Effector CD8-positive, alpha-beta T cell (primary cell): ENCODE results near the gene NRBF2.
"Not testable (repeated sequence)": the region's sequence is repeated elsewhere in the genome, so short reads cannot be mapped to it uniquely, and the experiment has no call there.

Source experiments
- DNase-seq: peaks from one replicate; lab custom pipeline; 2025; lab: John Stamatoyannopoulos, UW

Gene NRBF2

GRCh38 chr10:63119041-63119440 is 14.1 kb upstream of the NRBF2 start:
- DNase-seq: no peak

- no peak for DNase-seq
Observed at GRCh38 chr10:63120554-63120953, 12.6 kb upstream of the NRBF2 start.

DNA sequence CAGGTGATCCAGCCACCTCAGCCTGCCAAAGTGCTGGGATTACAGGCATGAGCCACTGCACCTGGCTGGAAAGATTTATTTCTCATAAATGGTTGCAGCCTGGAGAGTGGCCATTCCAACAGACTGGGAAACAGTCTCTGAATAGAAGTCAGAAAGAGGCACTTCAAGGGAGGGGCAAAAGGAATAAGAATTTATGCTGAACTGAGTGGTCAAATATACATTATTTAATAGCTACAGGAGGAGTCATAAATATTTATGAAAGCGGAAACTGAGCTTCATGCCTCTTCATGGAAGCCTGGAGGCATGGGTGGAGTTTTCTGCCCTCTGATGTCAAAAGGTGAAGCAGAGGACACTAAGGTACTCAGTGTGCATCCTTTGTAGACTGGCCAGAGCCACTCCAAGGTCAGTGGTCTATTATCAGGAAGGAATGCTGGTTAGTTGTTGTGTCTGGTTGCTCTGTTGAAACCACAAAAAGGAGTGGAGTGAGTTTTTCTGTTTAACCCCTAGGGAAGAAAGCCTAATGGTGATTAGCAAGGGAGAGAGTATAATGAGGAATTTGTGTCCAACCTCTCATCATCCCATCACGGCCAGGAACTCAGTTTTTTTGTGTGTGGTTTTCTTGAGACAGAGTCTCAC is 9.3 kb upstream of the NRBF2 start:
- no peak for DNase-seq

DNA sequence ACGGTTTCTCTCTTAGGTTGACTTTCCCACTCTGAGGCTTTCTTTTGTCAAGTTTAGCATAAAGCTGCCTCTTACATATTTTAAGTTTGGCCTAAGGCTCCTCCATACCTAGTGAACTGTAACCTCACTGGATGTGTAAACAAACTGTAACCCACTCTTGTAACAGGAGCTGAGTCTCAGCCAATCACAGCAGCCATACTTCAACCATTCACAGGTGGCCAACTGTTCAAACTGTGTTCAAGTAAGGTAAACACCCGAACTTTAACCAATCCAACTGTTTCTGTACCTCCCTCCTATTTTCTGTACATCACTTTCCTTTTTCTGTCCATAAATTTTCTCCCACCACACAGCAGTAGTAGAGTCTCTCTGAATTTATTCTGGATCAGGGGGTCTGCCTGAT is 7.7 kb upstream of the NRBF2 start:
- DNase-seq: no peak

- no peak for DNase-seq
Observed at GRCh38 chr10:63128443-63128842, 4.7 kb upstream of the NRBF2 start.

DNA sequence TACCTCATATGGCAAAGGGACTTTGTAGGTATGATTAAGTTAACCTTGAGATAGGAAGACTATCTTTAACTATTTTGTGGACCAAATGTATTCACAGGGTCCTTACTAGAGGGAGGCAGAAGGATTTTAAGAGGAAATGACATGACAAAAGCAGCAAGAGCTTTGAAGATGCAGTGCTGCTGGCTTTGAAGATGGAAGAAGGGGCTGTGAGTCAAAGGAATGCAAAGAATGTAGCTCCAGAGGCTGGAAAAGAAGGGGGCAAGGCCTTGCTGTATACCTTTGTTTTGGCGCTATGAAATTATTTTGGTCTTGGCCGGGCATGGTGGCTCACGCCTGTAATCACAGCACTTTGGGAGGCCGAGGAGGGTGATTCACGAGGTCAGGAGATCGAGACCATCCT is 3.2 kb upstream of the NRBF2 start:
- no peak for DNase-seq

GRCh38 chr10:63132651-63133055 is 475 bp upstream of the NRBF2 start:
- DNase-seq: no peak

- no peak for DNase-seq
Observed at GRCh38 chr10:63133821-63134557, 861 bp downstream of the NRBF2 start.

GRCh38 chr10:63137306-63137705 is 4.2 kb downstream of the NRBF2 start:
- no peak for DNase-seq

- no peak for DNase-seq
Observed at GRCh38 chr10:63140077-63140476, 6.9 kb downstream of the NRBF2 start.

GRCh38 chr10:63142136-63142535 is 9.0 kb downstream of the NRBF2 start:
- DNase-seq: no peak

DNA sequence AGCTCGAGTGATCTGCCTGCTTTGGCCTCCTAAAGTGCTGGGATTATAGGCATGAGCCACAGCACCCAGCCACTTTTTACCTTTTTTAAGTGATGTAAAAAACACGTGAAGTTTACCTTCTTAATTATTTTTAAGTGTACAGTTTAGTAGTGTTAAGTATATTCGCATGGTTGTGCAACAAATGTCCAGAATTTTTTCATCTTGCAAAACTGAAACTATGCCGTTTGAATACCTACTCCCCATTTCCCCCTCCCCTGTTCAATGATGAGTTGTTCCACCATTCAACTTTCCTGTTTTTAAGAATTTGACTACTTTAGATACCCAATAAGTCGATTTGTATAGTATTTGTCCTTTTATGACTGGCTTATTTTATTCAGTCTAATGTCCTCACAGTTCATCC is 10.9 kb downstream of the NRBF2 start:
- no peak for DNase-seq

GRCh38 chr10:63145782-63146181 is 12.7 kb downstream of the NRBF2 start:
- DNase-seq: no peak

DNA sequence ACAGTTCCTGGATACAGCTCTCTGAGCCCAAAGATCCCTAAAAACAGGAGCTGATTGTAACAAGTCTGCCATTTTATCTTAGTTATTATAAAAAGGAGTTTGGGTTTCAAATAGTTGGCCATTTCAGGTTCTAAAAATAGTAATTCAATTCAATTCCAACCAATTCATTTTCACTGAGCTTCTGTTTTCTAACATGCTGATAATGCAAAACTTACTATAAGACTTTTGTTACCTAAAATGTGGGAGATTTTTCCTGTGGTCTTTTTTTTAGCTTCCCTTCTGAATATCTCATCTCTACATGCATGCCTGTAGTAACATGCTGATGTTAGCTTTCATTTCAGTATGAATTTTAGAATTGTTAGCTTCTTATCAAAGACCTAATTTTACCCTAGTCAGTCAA is 13.4 kb downstream of the NRBF2 start:
- no peak for DNase-seq

DNA sequence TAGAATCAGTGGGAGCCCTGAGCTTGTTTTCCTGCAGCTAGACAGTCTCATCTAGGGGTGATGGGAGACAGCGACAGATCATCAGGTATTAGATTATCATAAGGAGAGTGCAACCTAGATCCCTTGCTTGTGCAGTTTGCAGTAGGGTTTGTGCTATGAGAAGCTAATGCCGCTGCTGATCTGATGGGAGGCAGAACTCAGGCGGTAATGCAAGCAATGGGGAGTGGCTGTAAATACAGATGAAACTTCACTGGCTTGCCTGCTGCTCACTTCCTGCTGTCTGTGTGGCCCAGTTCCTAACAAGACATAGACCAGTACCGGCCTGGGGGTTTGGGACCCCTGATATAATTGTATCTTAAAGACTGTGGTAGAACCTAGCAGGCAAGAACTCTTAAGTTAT is 17.6 kb downstream of the NRBF2 start:
- DNase-seq: no peak

- DNase-seq: not testable (repeated sequence)
Observed at GRCh38 chr10:63153868-63154545, 20.9 kb downstream of the NRBF2 start.

GRCh38 chr10:63154546-63155387 is 21.6 kb downstream of the NRBF2 start:
- DNase-seq: no peak

DNA sequence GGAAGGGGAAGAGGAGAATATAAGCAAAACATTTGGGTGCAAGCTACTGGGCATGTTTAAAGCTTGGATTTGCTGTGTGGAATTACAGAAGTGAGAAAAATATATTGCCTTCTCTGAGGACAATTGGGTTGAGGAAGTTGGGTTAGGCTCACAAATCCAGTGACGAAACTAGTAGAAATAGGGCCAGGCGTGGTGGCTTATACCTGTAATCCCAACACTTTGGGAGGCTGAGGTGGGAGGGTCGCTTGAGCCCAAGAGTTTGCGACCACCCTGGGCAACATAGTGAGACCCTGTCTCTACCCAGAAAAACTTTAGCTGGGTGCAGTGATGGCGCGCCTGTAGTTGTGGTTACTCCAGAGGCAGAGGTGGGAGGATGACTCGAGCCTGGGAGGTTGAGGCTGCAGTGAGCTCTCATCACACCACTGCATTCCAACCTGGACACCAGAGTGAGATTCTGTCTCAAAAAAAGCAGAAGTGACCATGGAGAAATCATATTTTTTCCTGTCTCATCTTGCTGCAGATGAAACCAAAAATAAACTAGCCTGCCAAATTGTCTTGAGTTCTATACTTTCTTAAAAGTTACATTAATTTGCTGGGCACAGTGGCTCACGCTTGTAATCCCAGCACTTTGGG is 22.4 kb downstream of the NRBF2 start:
- no peak for DNase-seq

DNA sequence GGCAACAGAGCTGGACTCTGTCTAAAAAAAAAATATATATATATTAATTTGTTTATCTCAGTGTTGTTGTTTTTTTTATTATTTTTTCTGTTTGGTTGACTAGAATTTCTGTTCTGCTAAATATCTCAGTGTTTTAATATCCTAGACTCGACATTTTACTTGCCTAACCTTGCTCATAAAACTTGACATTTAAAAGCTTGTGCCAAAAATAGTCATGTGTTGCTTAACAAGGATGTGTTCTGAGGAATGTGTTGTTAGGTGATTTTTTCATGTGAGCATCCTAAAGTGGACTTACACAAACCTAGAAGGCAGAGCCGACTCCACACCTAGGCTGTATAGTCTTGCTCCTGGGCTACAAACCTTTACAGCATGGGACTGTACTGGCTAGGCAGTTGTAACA is 23.1 kb downstream of the NRBF2 start:
- no peak for DNase-seq

- DNase-seq: peak; percentile 3
Observed at GRCh38 chr10:63157845-63158624, 24.9 kb downstream of the NRBF2 start.

DNA sequence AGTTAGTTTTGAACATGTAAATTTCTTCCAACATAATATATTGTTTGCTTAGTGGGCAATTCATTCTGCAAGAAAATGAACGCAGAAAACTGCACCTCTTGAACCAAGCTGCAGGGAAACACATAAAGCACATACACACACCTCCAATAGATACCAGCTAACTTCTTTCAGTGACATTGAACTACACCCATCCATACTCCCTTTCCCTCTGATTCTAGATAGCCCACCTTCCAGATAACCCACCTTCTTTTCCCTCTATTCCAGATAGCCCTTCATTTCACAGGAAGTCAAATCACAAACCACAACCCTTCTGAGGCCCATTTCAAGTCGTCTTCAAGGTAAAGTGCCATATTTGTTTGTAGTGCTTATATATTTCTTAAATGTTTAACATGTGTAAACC is 28.5 kb downstream of the NRBF2 start:
- DNase-seq: no peak
